ENCODE results near the gene COPE.

The COPE gene

DNA sequence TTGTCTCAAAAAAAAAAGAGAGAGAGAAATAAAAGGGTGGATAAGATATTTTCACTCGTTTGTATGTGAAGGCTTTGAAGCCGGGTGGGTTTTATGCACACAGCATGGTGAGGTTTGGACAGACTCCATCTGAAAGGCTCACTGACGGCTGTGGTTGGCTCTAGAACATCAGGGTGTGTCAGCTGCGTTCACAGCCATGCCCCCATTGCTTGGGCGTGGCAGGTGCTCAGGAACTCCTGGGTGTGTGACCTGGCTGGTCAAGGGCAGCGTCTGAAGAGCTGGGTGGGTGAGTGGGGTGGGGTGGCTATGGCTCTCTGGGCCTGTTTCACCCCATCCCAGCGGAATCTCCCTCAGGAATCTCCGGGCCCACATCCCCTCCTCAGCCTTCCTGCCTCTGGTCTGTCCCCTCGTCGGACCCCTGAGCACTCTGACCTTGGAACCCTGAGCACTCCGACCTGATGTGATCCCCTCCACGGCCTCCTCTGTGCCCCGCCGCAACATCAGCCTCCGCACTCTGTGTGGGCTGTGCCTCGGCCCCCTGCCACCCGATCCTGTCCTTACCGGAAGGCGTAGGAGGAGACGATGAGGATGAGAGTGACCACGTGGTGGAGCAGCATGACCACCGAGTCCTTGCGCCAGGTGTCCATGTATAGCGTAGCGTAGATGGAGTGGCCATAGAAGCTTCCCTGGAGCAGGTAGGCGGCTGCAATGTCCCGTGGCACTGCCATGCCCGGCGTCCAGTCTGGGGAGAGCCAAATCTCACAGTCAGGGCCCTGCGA is 35.5 kb downstream of the COPE start:
- H3K27ac ChIP-seq = no peak overlapping the region
- TF ChIP-seq CTCF (conservative IDR thresholded peaks at IDR 0.05) = no peak
- TF ChIP-seq ZFX (IDR thresholded peaks at IDR 0.05) = no peak

GRCh38 chr19:18881491-18881890 is 37.7 kb downstream of the COPE start:
- TF ChIP-seq CTCF (conservative IDR thresholded peaks at IDR 0.05) = no peak
- TF ChIP-seq ZFX (IDR thresholded peaks at IDR 0.05) = no peak

DNA sequence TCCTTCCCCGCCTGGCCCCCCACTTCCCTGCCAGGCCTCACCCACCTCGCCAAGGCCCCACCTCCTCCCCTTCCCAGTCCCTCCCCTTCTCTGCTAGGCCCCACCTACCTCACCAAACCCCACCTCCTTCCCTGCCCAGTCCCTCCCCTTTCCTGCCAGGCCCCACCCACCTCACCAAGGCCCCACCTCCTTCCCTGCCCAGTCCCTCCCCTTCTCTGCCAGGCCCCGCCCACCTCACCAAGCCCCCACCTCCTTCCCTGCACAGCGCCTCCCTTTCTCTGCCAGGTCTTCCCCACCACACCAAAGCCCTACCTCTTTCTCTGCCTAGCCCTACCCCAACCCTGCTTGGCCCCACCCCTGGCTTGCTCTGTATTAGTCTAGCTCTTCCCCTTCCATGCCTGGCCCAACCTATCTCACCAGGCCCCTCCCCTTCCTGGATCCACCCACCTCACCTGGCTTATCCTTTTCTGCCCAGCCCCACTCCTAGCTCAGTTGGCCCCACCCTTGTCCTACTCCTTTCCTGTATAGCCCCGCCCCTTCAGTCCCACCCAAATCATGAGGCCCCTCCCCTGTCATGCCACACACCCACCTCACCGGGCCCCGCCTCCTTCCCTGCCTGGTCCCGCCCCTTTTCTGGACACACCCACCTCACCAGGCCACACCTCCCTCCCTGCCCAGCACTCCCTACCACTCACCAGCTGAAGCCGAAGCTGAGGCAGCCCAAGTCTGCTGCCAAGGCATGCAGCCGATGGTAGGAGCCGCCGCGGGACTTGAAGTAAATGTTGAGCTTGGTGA is 39.4 kb downstream of the COPE start:
- H3K27ac ChIP-seq = no peak overlapping the region
- no peak for TF ChIP-seq CTCF (conservative IDR thresholded peaks at IDR 0.05)
- TF ChIP-seq ZFX (IDR thresholded peaks at IDR 0.05) = no peak

More at GRCh38 chr19:18881491-18881890, 37.7 kb downstream of the COPE start:
- no peak overlapping the region for H3K27ac ChIP-seq

- no peak overlapping the region for H3K27ac ChIP-seq
- TF ChIP-seq CTCF (conservative IDR thresholded peaks at IDR 0.05) = no peak
- TF ChIP-seq ZFX (IDR thresholded peaks at IDR 0.05) = no peak
These were observed 40.2 kb downstream of the COPE start for GRCh38 chr19:18878858-18879578.

GRCh38 chr19:18878058-18878797 is 41.0 kb downstream of the COPE start:
- TF ChIP-seq ZFX (IDR thresholded peaks at IDR 0.05) (no peak), CTCF (conservative IDR thresholded peaks at IDR 0.05) (no peak)

DNA sequence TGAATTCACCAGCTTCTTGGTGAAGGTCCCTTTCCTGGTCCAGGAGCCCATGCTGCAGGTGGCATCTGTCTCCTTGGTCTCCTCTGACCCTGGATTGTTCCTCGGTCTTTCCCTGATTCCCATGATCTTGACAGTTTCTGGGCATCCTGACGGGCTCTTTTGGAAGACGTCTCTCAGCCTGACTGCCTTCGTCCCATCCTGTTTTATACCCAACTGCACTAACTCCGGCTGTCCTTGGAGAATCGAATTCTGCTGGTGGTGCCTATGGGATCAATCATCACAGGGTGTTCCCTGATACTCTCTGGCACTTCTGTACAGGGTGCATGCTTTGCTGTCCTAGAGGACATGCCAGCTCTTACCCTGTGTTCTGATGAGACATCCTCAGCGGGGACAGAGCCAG is 42.3 kb downstream of the COPE start:
- TF ChIP-seq ZFX (IDR thresholded peaks at IDR 0.05) (no peak), CTCF (conservative IDR thresholded peaks at IDR 0.05) (no peak)
- H3K27ac ChIP-seq = no peak overlapping the region

More at GRCh38 chr19:18878058-18878797, 41.0 kb downstream of the COPE start:
- no peak overlapping the region for H3K27ac ChIP-seq

Data from C4-2B (cell line).